MM.1S (cell line): ENCODE measurements around the gene HOATZ.

ENCODE experiments used
- EZH2 ChIP-seq: fragments of 300-600 bp; sonication (generic); optimal IDR thresholded peaks from 2 replicates; pipeline ENCODE3; 2017; ENCODE audit warnings: low read depth, mild to moderate bottlenecking, antibody characterized with exemption, low read length, mixed read lengths
- EZH2phosphoT487 ChIP-seq: fragments of 300-600 bp; sonication (generic); IDR thresholded peaks from 2 replicates; pipeline ENCODE4 v1.6.1; 2018; ENCODE audit warnings: antibody characterized with exemption, low read length
- TF ChIP-seq, protein P1 (sequence below): fragments of 300-600 bp; sonication (generic); IDR thresholded peaks from 2 replicates; pipeline ENCODE4 v1.5.1; 2016; ENCODE audit warnings: antibody characterized with exemption, low read length, mixed read lengths

DNA sequence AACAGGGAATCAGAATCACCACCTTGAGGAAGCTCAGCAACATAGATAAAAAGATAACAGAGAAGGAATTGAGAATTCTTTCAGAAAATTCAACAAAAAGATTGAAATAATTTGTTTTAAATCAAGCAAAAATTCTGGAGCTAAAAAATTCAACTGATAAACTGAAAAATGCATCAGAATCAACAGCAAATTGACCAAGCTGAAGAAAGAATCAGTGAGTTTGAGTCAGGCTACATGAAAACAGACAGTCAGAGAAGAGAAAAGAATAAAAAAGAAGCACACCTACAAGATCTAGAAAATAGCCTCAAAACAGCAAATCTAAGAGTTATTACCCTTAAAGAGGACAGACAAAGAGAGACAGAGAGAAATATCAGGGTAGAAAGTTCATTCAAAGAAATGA lies 31.1 kb upstream of the HOATZ start:
- TF ChIP-seq, protein P1, sequence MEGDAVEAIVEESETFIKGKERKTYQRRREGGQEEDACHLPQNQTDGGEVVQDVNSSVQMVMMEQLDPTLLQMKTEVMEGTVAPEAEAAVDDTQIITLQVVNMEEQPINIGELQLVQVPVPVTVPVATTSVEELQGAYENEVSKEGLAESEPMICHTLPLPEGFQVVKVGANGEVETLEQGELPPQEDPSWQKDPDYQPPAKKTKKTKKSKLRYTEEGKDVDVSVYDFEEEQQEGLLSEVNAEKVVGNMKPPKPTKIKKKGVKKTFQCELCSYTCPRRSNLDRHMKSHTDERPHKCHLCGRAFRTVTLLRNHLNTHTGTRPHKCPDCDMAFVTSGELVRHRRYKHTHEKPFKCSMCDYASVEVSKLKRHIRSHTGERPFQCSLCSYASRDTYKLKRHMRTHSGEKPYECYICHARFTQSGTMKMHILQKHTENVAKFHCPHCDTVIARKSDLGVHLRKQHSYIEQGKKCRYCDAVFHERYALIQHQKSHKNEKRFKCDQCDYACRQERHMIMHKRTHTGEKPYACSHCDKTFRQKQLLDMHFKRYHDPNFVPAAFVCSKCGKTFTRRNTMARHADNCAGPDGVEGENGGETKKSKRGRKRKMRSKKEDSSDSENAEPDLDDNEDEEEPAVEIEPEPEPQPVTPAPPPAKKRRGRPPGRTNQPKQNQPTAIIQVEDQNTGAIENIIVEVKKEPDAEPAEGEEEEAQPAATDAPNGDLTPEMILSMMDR = no peak
- TF ChIP-seq EZH2phosphoT487 = no peak
- no peak for TF ChIP-seq EZH2
